GM23248 (cell line): ENCODE data around the gene EPS8.

Source experiments
- EZH2 ChIP-seq: fragments of 200-600 bp; sonication (generic); IDR thresholded peaks from 2 replicates; pipeline ENCODE4 v1.6.1; 2018; ENCODE audit warnings: antibody characterized with exemption, mild to moderate bottlenecking; ENCODE audit not compliant: insufficient read depth, poor library complexity, severe bottlenecking
- EZH2phosphoT487 ChIP-seq: fragments of 200-600 bp; sonication (generic); IDR thresholded peaks from 2 replicates; pipeline ENCODE4 v1.6.1; 2018; ENCODE audit warnings: antibody characterized with exemption, moderate library complexity, mild to moderate bottlenecking, low read depth; ENCODE audit not compliant: insufficient read depth

- TF ChIP-seq EZH2 (no peak), EZH2phosphoT487 (no peak)
Measured at GRCh38 chr12:15590180-15590826, 198.9 kb downstream of the EPS8 start.
